HG02610 (cell line): ENCODE results near the gene PPDPF.
"Not testable (repeated sequence)": the region's sequence is repeated elsewhere in the genome, so short reads cannot be mapped to it uniquely, and the experiment has no call there.

Experiments used
- ATAC-seq: cut with Tn5 transposase; IDR thresholded peaks from one replicate; pipeline ENCODE4 v1.9.1; 2021; ENCODE audit warnings: mild to moderate bottlenecking, moderate library complexity; ENCODE audit not compliant: unreplicated experiment

PPDPF gene

DNA sequence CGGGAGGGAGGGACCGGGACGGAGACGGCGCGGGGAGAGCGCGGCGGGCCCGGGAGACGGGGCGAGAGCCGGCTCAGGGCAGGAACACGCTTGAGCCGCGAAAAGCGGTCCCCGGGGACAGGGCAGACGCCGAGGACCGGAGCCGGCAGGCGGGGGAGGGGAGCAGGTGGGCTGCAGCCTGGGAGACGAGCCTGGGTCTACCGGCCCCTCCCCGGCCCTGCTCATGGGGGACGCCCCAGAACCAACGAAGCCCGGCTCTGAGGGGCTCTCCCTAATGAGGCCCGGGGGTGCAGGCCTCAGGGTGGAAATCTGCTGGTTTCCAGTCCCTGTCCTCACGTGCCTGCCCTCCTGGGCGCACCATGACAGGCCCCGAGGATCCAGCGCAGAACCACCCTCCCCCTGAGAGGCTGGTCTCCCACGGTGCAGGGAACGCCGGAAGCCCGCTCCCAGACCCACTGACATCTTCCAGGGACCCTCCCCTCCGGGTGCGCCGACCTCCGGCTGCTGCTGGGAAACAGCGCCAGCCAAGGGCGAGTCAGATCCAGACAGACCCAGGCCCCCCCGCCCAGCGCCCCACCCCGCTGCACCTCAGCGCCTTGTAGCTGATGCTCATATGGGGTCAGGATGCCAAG lies 21.1 kb upstream of the PPDPF start:
- ATAC-seq: no peak

- ATAC-seq: no peak
Observed at GRCh38 chr20:63500151-63500901, 20.2 kb upstream of the PPDPF start.

DNA sequence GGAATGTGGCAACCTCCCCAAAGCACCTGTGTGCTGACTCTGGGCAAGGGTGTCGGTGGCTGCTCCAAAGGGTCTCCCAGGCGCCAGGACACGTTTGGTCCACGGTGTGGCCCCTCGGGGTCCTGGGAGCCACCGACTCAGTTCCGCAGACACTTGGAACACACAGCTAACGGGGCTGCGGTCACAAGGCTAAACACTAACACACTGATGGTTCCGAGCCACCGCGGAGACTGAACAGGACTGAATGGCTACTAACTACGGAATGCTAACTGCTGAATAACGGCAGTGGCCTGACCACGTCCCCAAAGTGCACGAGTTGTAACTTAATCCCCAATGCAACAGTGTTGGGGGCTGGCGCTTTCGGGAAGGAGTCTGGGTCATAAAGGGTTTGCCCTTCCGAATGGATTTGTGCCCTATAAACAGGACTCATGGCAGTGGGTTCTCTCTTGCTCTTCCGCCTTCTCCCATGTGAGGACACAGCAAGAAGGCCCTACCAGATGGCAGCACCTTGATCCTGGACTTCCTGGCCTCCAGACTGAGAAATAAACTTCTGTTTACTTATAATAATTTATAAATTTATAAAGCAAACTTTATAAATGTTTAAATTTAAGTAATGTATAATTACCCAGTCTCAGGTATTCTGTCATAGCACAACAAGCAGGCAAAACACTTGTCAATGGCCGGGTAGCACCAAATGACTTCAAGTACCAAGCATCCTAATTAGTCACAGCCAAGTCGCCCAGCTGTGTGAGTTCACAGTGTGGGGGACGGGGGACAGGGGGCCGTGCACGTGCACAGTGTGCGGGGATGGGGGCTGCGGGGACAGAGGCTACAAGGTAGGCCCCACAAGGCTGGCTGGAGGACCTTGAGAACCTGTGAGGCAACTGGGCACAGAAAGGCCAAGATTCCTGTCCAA lies 19.4 kb upstream of the PPDPF start:
- ATAC-seq: no peak

GRCh38 chr20:63501818-63502670 lies 18.5 kb upstream of the PPDPF start:
- no peak for ATAC-seq

DNA sequence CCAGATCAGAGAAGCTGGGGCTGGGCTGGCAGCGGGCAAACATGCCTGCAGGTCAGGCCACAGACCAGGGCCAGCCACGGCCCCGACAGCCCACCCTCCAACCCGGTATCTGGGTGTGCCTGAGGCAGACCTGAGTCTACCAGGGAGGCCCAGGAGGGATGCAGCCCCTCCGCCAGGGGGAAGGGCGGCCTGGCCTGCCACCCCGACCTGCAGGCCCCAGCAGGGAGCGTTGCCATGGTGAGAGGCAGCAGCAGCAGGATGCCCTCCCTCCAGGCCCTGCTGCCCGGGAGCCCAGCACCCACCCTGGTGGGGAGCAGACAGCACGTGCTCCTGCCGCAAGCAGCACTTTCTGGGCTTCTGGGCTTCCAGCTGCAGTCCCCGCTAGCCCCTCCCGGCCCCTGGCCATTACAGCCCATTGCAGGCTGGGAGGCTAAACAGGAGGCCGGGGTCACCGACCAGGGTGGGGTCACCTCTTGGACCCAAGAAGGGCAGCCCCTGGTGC lies 17.8 kb upstream of the PPDPF start:
- no peak for ATAC-seq

GRCh38 chr20:63503524-63503923 lies 17.0 kb upstream of the PPDPF start:
- ATAC-seq: no peak

DNA sequence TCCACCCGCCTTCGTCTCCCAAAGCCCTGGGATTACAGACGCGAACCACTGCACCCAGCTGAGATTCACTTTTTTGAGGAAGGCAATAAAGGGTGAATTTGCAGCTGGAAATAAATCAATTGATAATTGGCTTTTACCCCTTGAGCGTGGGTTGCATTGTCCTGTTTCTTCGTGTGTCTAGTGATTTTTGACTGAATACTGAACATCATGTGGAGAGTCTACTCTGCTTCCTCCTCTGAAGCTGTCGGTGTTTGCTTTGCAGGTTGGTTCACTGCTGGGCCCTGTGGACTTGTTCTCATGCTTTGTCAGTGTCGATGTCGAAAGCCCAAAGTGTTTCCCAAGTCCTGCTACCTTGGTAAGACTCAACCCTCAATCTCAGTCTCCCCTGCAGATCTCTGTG lies 15.9 kb upstream of the PPDPF start:
- ATAC-seq: no peak

GRCh38 chr20:63505281-63505680 lies 15.3 kb upstream of the PPDPF start:
- ATAC-seq: no peak

DNA sequence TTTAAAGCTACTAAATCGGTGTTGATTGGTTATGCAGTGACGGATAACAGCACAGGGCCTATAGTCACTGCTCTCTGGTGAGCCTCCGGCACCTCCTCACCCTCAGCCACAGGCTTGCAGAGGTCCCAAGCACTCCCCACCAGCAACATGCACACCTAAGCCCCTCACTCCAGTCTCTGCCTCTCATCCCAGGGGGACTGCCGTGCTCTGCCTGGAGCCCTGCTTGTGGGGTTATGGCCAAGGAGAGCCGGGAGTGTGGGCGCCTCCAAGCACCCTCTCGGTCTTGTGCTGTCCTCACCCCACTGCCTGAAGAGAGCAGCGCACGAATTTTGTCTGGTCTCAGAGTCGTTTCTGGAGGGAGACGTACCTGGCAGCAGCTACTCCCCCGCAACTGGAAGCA lies 14.8 kb upstream of the PPDPF start:
- ATAC-seq: no peak

GRCh38 chr20:63507083-63507743 lies 13.4 kb upstream of the PPDPF start:
- ATAC-seq: no peak

- ATAC-seq: no peak
Observed at GRCh38 chr20:63508072-63508768, 12.3 kb upstream of the PPDPF start.

GRCh38 chr20:63509088-63509564 lies 11.4 kb upstream of the PPDPF start:
- no peak for ATAC-seq

DNA sequence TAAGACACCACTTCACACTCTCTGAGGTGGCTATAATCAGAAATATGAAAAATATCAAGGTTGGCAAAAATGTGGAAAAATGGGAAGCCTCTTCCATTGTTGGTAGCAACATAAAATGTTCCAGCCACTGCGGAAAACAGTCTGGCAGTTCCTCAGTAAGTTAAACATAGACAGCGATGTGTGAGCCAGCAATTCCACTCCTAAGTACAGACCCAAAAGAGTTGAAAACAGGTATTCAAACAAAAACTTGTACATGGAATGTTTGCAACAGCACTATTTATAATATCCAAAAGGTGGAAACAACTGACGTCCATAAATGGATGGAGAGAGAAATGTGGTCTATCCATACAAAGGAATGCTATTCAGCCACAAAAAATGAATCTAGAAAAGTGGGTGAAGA lies 7.4 kb upstream of the PPDPF start:
- ATAC-seq: no peak

DNA sequence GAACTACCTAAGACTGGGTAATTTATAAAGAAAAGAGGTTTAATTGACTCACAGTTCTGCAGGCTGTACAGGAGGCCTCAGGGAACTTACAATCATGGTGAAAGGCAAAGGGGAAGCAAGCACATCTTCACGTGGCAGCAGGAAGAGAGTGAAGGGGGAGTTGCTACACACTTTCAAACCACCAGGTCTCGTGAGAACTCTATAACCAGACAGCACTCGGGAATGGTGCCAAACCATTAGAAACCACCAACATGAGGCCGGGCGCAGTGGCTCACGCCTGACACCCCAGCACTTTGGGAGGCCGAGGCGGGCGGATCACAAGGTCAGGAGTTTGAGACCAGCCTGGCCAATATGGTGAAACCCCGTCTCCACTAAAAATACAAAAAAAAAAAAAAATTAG lies 6.0 kb upstream of the PPDPF start:
- ATAC-seq: not testable (repeated sequence)

DNA sequence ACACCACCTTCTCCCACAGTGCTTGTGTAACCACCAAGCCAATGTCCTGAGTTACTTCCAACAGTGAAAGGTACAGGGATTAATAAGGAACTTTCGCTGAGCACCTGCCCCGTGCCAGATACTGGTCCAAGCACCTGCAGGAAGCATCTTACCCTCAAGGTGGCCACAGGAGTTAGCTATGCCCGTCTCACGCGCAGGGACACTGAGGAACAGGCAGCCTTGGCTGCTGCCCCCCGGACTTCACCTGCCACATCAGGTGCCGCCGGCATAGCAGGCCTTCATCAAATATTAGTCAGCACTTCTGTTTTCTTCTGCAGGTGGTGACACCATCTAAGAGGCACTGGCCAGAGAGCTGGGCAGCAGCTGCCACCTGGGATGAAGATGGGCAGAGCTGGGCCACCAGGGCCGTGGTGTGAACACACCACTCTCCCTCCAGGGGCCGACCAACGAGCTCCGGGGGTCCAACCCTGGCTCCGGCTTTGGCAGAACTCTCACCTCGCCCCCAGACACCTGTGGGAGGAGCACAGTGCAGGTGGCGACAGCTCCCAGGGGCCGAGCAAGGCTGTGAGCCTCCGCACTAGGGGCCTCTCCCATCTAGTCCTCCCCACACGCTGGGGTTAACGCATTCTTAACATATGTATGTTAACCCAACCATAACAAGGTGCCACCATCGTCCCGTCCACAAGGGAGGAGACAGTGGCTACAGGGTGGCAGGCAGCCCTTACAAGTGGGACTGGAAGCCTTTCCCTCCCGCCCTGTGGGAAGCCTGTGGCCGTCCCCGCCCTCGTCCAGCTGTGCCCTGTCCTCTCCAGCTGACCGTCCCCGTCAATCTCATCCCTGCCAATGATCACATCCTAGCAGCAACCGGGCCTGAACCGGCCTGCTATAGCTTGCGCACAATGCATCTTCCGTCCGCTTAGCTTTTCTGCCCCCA lies 2.9 kb upstream of the PPDPF start:
- no peak for ATAC-seq

DNA sequence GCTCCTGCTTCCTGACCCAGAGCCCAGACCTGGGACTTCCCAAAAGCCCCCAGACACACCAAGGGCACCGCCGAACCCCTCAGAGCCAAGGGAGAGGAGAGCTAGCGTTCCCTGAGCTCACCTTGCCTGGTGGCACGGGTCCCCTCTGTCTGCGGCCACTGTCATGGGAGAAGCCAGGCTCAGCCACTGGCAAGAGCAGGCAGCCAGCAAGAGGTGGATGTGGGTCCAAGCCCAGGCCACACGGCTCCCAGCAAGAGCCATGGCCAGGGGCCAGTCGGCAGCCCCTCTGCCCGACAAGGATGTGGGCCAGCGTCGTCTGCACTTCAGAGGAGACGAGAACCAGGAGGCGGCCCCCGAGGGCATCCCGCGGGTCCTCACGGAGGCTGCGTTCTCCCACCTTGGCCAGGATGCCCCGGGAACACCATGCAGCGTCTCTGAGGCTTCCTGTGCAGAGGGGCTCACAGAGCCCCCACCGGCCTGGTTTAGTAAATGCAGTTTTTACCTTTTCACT lies 2.2 kb upstream of the PPDPF start:
- no peak for ATAC-seq

DNA sequence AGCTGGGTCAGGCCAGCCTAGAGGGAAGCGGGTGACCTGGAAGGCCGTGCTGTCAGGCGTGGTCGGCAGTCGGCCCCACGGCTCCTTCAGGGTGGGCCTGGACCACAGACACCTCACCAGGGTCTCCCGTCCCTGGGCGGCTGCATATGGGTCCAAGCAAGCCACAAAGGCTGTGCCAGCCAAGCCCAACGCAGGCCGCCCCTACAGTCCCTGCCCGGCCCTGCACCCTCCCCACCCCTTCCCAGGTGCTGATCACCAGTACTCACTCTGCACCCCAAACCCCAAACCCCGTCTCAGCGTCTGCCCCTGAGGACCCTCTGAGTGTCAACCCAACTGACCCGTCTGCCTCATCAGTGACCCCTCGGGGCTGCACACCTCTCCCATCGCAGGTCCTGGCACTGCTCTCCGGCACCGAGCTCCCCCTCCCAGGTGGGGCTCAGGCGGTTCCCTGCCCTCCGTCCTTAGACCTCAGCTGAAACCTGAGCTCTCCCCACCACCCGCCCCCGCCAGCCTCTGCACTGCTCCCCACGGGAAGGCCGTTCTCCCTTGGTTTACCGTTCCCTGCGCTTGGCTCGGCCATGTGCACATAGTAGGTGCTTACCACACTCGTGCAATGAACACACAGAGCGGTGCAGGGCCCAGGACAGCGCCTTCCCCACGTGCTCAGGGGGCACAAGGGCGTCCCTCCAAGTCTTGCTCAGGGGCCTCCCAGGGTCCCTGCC lies 1.5 kb upstream of the PPDPF start:
- ATAC-seq: no peak
